Measurements from ENCODE around the gene GPR153.

Gene GPR153

GRCh38 chr1:6246497-6247467 is 14.1 kb downstream of the GPR153 start:
- DNase-seq = peak; percentile 26

- DNase-seq = peak; percentile 19
These were observed 14.9 kb downstream of the GPR153 start for GRCh38 chr1:6245869-6246496.

- DNase-seq = peak; percentile 34
These were observed 15.6 kb downstream of the GPR153 start for GRCh38 chr1:6245086-6245868.

GRCh38 chr1:6244401-6245049 is 16.4 kb downstream of the GPR153 start:
- DNase-seq = no peak

GRCh38 chr1:6243993-6244392 is 16.9 kb downstream of the GPR153 start, which contains the start of gene HES3:
TSS of gene HES3 (plus strand) at chr1:6244179. CDS start at chr1:6244366, 187 bp downstream.
- DNase-seq = no peak

GRCh38 chr1:6243053-6243834 is 17.7 kb downstream of the GPR153 start:
- DNase-seq = no peak

GRCh38 chr1:6241887-6242740 is 18.8 kb downstream of the GPR153 start:
- DNase-seq = no peak

- DNase-seq = no peak
These were observed 19.6 kb downstream of the GPR153 start for GRCh38 chr1:6241107-6241886.

- peak; percentile 59 for DNase-seq
These were observed 20.7 kb downstream of the GPR153 start for GRCh38 chr1:6239950-6240768.

- DNase-seq = no peak
These were observed 21.6 kb downstream of the GPR153 start for GRCh38 chr1:6239213-6239752.

GRCh38 chr1:6237093-6237492 is 23.8 kb downstream of the GPR153 start:
- DNase-seq = no peak

- no peak for DNase-seq
These were observed 25.6 kb downstream of the GPR153 start for GRCh38 chr1:6235296-6235677.

GRCh38 chr1:6234502-6235295 is 26.2 kb downstream of the GPR153 start:
- no peak for DNase-seq

GRCh38 chr1:6233376-6233775 is 27.5 kb downstream of the GPR153 start:
- no peak for DNase-seq

- DNase-seq = no peak
These were observed 35.2 kb downstream of the GPR153 start for GRCh38 chr1:6225651-6226050.

- DNase-seq = no peak
These were observed 36.2 kb downstream of the GPR153 start for GRCh38 chr1:6224718-6225117.

GRCh38 chr1:6223617-6224016 is 37.3 kb downstream of the GPR153 start:
- no peak for DNase-seq

GRCh38 chr1:6222636-6223035 is 38.3 kb downstream of the GPR153 start:
- no peak for DNase-seq
